Endodermal cell (in vitro differentiated cells): ENCODE measurements around the gene SERPINE2. TPM values are rescaled to one million over a fixed set of nuclear protein-coding genes. Genes with fewer than 3 reads are reported as not detected.

Experiments used
- DNase-seq: peaks from one replicate; pipeline ENCODE4 v3.0.0-alpha.2; 2017
- H3K27ac ChIP-seq: 2 replicates; pipeline ENCODE4 v1.5.1; 2013; ENCODE audit warnings: mild to moderate bottlenecking, low read depth, low read length, moderate library complexity
- H3K27me3 ChIP-seq: 2 replicates; pipeline ENCODE4 v1.6.1; 2013; ENCODE audit warnings: mild to moderate bottlenecking, low read length, moderate library complexity; ENCODE audit not compliant: insufficient read depth, control insufficient read depth, poor library complexity, severe bottlenecking
- H3K36me3 ChIP-seq: 2 replicates; pipeline ENCODE4 v1.7.0; 2013; ENCODE audit warnings: mild to moderate bottlenecking, low read length, moderate library complexity; ENCODE audit not compliant: control insufficient read depth, insufficient read depth
- H3K4me1 ChIP-seq: one replicate; pipeline ENCODE4 v1.7.0; 2013; ENCODE audit warnings: low read length; ENCODE audit not compliant: control insufficient read depth, insufficient read depth
- H3K4me3 ChIP-seq: 2 replicates; pipeline ENCODE4 v1.5.1; 2013; ENCODE audit warnings: mild to moderate bottlenecking, low read length, moderate library complexity
- H3K9ac ChIP-seq: 2 replicates; pipeline ENCODE4 v1.6.1; 2013; ENCODE audit warnings: mild to moderate bottlenecking, low read length, moderate library complexity; ENCODE audit not compliant: poor library complexity, severe bottlenecking; ENCODE audit errors: extremely low read depth
- H3K9me3 ChIP-seq: 2 replicates; pipeline ENCODE4 v1.6.1; 2013; ENCODE audit warnings: mild to moderate bottlenecking, low read length, moderate library complexity; ENCODE audit not compliant: control insufficient read depth
- H3K27ac Mint-ChIP-seq: 2 replicates; pipeline ENCODE4 v1.8.0; 2020; ENCODE audit warnings: mixed read lengths
- H3K27me3 Mint-ChIP-seq: 2 replicates; pipeline ENCODE4 v1.8.0; 2021; ENCODE audit warnings: mild to moderate bottlenecking, mixed read lengths; ENCODE audit not compliant: insufficient read depth
- H3K36me3 Mint-ChIP-seq: 2 replicates; pipeline ENCODE4 v1.8.0; 2020; ENCODE audit warnings: low read depth, mixed read lengths
- H3K4me1 Mint-ChIP-seq: 2 replicates; pipeline ENCODE4 v1.8.0; 2020; ENCODE audit warnings: mixed read lengths
- H3K4me3 Mint-ChIP-seq: 2 replicates; pipeline ENCODE4 v1.8.0; 2020; ENCODE audit warnings: mild to moderate bottlenecking, moderate library complexity, mixed read lengths
- H3K9me3 Mint-ChIP-seq: 2 replicates; pipeline ENCODE4 v1.8.0; 2020; ENCODE audit warnings: mild to moderate bottlenecking, mixed read lengths
- WGBS, 2 experiments: methylation state at CpG; one replicate each; pipeline versions ENCODE4 v1.1.5 to v1.1.7; 2013; ENCODE audit warnings: missing lambda C conversion rate in 2 of 2, mixed read lengths in 1 of 2; ENCODE audit not compliant: insufficient coverage in 1 of 2, insufficient read length in 1 of 2; 5-methylcytosine and 5-hydroxymethylcytosine counted together
- total RNA-seq, 2 donors: library from RNA; stranded (reverse); fragmentation: NEBNext Ultra II Directional in 1 of 2; extraction: Animal tissue kit (Norgen Biotek cat#: 25700) in 1 of 2; gene quantifications; 2 replicates in 1 of 2; 3 replicates in 1 of 2; pipeline ENCODE4 v1.2.1, GENCODE V29; 2021
- TF ChIP-seq, protein P1 (sequence below): fragments of 200-600 bp; sonication (generic); conservative IDR thresholded peaks from 2 replicates; pipeline ENCODE4 v1.5.0; 2021; ENCODE audit warnings: antibody characterized with exemption, mild to moderate bottlenecking

Gene SERPINE2
- total RNA-seq, 2 donors from 2014 or later: 257 to 386 TPM

DNA sequence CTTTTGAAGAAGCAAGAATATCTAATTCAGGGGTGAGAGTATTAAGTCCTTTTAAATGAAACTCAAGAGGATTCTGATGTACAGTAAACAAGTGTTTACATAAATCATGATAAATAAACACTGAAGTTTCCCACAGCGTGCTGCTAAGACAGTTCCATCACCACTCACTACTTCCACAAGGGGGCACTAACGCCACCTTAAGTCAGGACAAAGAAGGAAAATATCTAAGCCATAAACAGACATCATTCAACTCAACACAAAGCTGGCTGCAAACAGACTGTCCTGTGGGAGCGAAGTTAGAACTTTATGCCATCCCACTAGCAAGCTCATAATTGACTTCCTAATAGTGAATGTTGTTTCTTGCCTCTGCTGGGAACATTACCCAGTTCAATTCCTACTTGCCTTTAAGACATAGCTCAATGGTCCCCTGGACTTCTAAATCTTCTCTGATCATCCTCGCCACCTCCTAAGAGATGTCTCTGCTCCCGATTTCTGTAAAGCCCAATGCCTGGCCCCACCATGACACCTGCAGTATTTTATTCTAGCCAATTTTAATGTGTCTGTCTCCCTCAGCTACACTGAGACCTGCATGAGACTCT is 45.4 kb downstream of the SERPINE2 start:
- H3K27ac ChIP-seq: no peak overlapping the region

DNA sequence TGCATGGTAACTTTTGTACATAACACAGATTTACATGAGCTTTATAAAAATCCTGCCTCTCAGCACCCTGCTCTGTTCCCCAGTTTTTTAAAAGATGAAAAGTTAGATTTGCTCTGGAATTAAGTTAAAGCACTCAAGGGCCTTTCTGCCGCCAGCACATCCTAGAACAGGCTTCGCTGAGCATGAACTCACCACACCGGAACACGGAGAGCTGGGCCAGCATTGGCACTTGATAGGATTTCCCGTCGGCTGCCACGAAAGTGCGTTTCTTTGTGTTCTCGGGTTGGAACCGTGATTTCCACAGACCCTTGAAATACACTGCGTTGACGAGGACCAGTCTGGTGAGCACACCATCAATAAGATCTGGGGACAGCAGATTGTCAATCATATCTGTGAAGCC is 47.5 kb downstream of the SERPINE2 start:
- no peak overlapping the region for H3K4me3 Mint-ChIP-seq
- H3K27me3 Mint-ChIP-seq: no peaks in the 10 kb centered on the region
- peaks cover 9% of the 10 kb centered on the region for H3K4me1 Mint-ChIP-seq
- H3K4me1 ChIP-seq: no peaks in the 10 kb centered on the region
- no peak overlapping the region for H3K27ac Mint-ChIP-seq
- WGBS, 2 experiments: 90 to 91% methylated on average over 11 to 12 of the region's 12 CpGs
- peaks cover 70% of the 10 kb centered on the region for H3K36me3 Mint-ChIP-seq
- peaks cover 99% of the 10 kb centered on the region for H3K36me3 ChIP-seq
- no peak overlapping the region for H3K9ac ChIP-seq
- H3K27me3 ChIP-seq: no peaks in the 10 kb centered on the region
- TF ChIP-seq, protein P1, sequence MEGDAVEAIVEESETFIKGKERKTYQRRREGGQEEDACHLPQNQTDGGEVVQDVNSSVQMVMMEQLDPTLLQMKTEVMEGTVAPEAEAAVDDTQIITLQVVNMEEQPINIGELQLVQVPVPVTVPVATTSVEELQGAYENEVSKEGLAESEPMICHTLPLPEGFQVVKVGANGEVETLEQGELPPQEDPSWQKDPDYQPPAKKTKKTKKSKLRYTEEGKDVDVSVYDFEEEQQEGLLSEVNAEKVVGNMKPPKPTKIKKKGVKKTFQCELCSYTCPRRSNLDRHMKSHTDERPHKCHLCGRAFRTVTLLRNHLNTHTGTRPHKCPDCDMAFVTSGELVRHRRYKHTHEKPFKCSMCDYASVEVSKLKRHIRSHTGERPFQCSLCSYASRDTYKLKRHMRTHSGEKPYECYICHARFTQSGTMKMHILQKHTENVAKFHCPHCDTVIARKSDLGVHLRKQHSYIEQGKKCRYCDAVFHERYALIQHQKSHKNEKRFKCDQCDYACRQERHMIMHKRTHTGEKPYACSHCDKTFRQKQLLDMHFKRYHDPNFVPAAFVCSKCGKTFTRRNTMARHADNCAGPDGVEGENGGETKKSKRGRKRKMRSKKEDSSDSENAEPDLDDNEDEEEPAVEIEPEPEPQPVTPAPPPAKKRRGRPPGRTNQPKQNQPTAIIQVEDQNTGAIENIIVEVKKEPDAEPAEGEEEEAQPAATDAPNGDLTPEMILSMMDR: no peak
- H3K27ac ChIP-seq: no peak overlapping the region
- H3K4me3 ChIP-seq: no peak overlapping the region
- H3K9me3 Mint-ChIP-seq: no peaks in the 10 kb centered on the region
- DNase-seq: no peak
- H3K9me3 ChIP-seq: no peaks in the 10 kb centered on the region

More for the DNA sequence above, 45.4 kb downstream of the SERPINE2 start:
- H3K9ac ChIP-seq: no peak overlapping the region
- 44 to 48% methylated on average over 5 of the region's 5 CpGs for WGBS, 2 experiments
- H3K27me3 ChIP-seq: no peaks in the 10 kb centered on the region
- H3K36me3 ChIP-seq: peaks cover 99% of the 10 kb centered on the region
- TF ChIP-seq, protein P1: peak; percentile 93
- Mint-ChIP-seq H3K27me3 (no peaks in the 10 kb centered on the region), H3K9me3 (no peaks in the 10 kb centered on the region), H3K36me3 (peaks cover 74% of the 10 kb centered on the region), H3K4me1 (peaks cover 9% of the 10 kb centered on the region), H3K27ac (no peak overlapping the region), H3K4me3 (no peak overlapping the region)
- no peaks in the 10 kb centered on the region for H3K9me3 ChIP-seq
- DNase-seq: peak; percentile 85
- no peaks in the 10 kb centered on the region for H3K4me1 ChIP-seq
- no peak overlapping the region for H3K4me3 ChIP-seq

DNA sequence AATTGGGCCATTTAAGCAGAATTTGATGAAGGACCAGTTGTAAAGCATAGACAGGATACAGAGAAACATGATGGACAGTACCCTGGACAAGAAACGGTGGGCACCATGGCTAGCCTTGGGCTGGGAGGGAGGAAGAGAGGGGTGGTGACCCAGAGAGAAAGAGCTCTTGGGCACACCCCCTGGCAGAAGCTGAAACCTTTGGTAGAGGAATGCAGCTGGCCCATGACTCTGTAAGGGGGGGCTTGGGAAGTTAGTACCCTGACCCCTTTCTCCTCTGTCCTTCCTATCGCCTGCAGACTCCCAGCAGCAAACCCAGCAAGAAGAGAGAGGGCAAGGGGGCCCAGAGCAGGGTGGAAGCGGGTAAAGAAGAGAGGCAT is 49.2 kb downstream of the SERPINE2 start:
- TF ChIP-seq, protein P1: no peak
- H3K4me3 Mint-ChIP-seq: no peak overlapping the region
- Histone ChIP-seq H3K27me3 (no peaks in the 10 kb centered on the region), H3K36me3 (peaks cover 100% of the 10 kb centered on the region), H3K4me3 (no peak overlapping the region), H3K9me3 (no peaks in the 10 kb centered on the region), H3K4me1 (no peaks in the 10 kb centered on the region), H3K9ac (no peak overlapping the region), H3K27ac (no peak overlapping the region)
- no peaks in the 10 kb centered on the region for H3K9me3 Mint-ChIP-seq
- 83 to 93% methylated on average over 1 to 3 of the region's 3 CpGs for WGBS, 2 experiments
- H3K36me3 Mint-ChIP-seq: peaks cover 67% of the 10 kb centered on the region
- H3K27me3 Mint-ChIP-seq: no peaks in the 10 kb centered on the region
- no peak for DNase-seq
- peaks cover 9% of the 10 kb centered on the region for H3K4me1 Mint-ChIP-seq
- H3K27ac Mint-ChIP-seq: no peak overlapping the region
